K562 (cell line): ENCODE measurements around the gene KCP. TPM values are rescaled to one million over a fixed set of nuclear protein-coding genes. Genes with fewer than 3 reads are reported as not detected.
A peak's percentile ranks its signal among the peaks of the same experiment; 100 is the strongest.

Source experiments
- CHD4 ChIP-seq: fragments of 200-600 bp; sonication (generic); IDR thresholded peaks from 3 replicates; pipeline ENCODE4 v1.6.1; 2012; ENCODE audit warnings: low read depth, mild to moderate bottlenecking, mixed read lengths, low read length, inconsistent platforms; ENCODE audit not compliant: insufficient read depth, insufficient replicate concordance, poor library complexity, severe bottlenecking
- CTCF ChIP-seq, 3 experiments: IDR thresholded peaks in 2 of 3; conservative IDR thresholded peaks in 1 of 3; 2 replicates each; pipeline ENCODE4 v1.5.1; 2011 to 2012; ENCODE audit warnings: low read length in 3 of 3, mild to moderate bottlenecking in 3 of 3, control low read depth in 2 of 3, improper control_type of control experiment in 1 of 3, inconsistent platforms in 1 of 3, low read depth in 1 of 3, mixed read lengths in 1 of 3, moderate library complexity in 1 of 3; ENCODE audit not compliant: insufficient read depth in 2 of 3
- EP300 ChIP-seq: IDR thresholded peaks from 2 replicates; pipeline ENCODE4 v1.6.1; 2012; ENCODE audit warnings: low read length, improper control_type of control experiment
- FOXJ3 ChIP-seq: sonication (generic); formaldehyde crosslinking; IDR thresholded peaks from 2 replicates; pipeline ENCODE4 v1.4.0; 2020; ENCODE audit warnings: mild to moderate bottlenecking, missing genetic modification reagents
- HMBOX1 ChIP-seq: sonication (generic); IDR thresholded peaks from 2 replicates; pipeline ENCODE4 v1.6.1; 2016
- IRF9 ChIP-seq: fragments of 450-650 bp; IDR thresholded peaks from 2 replicates; pipeline ENCODE4 v1.6.1; 2016; ENCODE audit warnings: missing biosample characterization, missing genetic modification characterization
- JUND ChIP-seq, 2 experiments: IDR thresholded peaks; 2 replicates in 1 of 2; 3 replicates in 1 of 2; pipeline ENCODE4 v1.6.1; 2011; ENCODE audit warnings: borderline replicate concordance in 2 of 2, low read depth in 2 of 2, low read length in 2 of 2, improper control_type of control experiment in 1 of 2, missing biosample characterization in 1 of 2, missing genetic modification characterization in 1 of 2, missing genetic modification reagents in 1 of 2
- KAT2B ChIP-seq: IDR thresholded peaks from one replicate; pipeline ENCODE4 v1.6.1; 2012; ENCODE audit warnings: low read depth, mild to moderate bottlenecking, control low read depth, inconsistent platforms, low read length, moderate library complexity
- MECOM ChIP-seq: fragments of 250-450 bp; sonication (Bioruptor Pico); IDR thresholded peaks from 2 replicates; pipeline ENCODE4 v1.8.0; 2022; ENCODE audit warnings: inconsistent platforms
- MLX ChIP-seq, 2 experiments: fragments of 450-650 bp in 1 of 2; sonication (generic) in 1 of 2; formaldehyde crosslinking; conservative IDR thresholded peaks; 2 replicates each; pipeline versions ENCODE4 v1.4.0 to v1.8.1; 2020 to 2022; ENCODE audit warnings: mild to moderate bottlenecking in 1 of 2, missing genetic modification reagents in 1 of 2
- PHF8 ChIP-seq: fragments of 200-600 bp; sonication (generic); IDR thresholded peaks from 2 replicates; pipeline ENCODE4 v1.6.1; 2012; ENCODE audit warnings: mixed run types, mild to moderate bottlenecking, inconsistent platforms, low read length, moderate library complexity, borderline replicate concordance
- POLR2AphosphoS2 ChIP-seq: IDR thresholded peaks from 2 replicates; pipeline ENCODE4 v1.6.1; 2012; ENCODE audit warnings: low read length, improper control_type of control experiment
- RHOXF2B ChIP-seq: fragments of 250-450 bp; sonication (Bioruptor Pico); conservative IDR thresholded peaks from 2 replicates; pipeline ENCODE4 v1.5.1; 2021
- SMARCB1 ChIP-seq: IDR thresholded peaks from 2 replicates; pipeline ENCODE4 v1.6.1; 2011; ENCODE audit warnings: improper control_type of control experiment, low read depth; ENCODE audit not compliant: insufficient read length
- U2AF1 ChIP-seq: fragments of 200-400 bp; formaldehyde crosslinking; optimal IDR thresholded peaks from 2 replicates; pipeline ENCODE3; 2017; ENCODE audit warnings: mild to moderate bottlenecking, low read depth, low read length, moderate library complexity
- ZNF398 ChIP-seq: fragments of 250-450 bp; sonication (Bioruptor Pico); IDR thresholded peaks from 2 replicates; pipeline ENCODE4 v1.8.0; 2021; ENCODE audit warnings: moderate library complexity, mild to moderate bottlenecking, inconsistent platforms
- ZNF41 ChIP-seq: fragments of 250-450 bp; sonication (Bioruptor Pico); conservative IDR thresholded peaks from 2 replicates; pipeline ENCODE4 v1.4.0; 2020; ENCODE audit warnings: mild to moderate bottlenecking
- ZNF644 ChIP-seq: fragments of 200-800 bp; sonication (Bioruptor generic); IDR thresholded peaks from 2 replicates; pipeline ENCODE4 v1.6.1; 2016; ENCODE audit warnings: low read depth, missing genetic modification characterization, missing compliant biosample characterization
- polyA plus RNA-seq, 8 experiments: library from polyadenylated mRNA; depleted of rRNA in 4 of 8; stranded (reverse) in 5 of 8; unstranded in 3 of 8; fragments of >200 nt; fragmentation: Nextera tagmentation in 2 of 8; fragmentation: Illumina TruSeq in 1 of 8; extraction: Ambion mirVana in 2 of 8; extraction: Trizol in 1 of 8; gene quantifications; 2 replicates each; pipeline versions ENCODE4 v1.2.1 to v1.2.3, GENCODE V29; 2011 to 2014; ENCODE audit warnings: inconsistent platforms in 1 of 8, missing spikeins in 1 of 8
- total RNA-seq, 7 experiments: library from RNA; depleted of rRNA in 6 of 7; stranded (reverse); fragments of >200 nt in 6 of 7; fragmentation: Illumina TruSeq in 2 of 7; extraction: Trizol in 2 of 7; gene quantifications; 2 replicates each; pipeline versions ENCODE4 v1.2.1 to v1.2.3, GENCODE V29; 2011 to 2021; ENCODE audit warnings: low replicate concordance in 1 of 7

KCP gene
- total and polyA plus RNA-seq, 9 of the 15 experiments (the other 6 are each of a cell fraction or from before 2014, with no cell fraction given) = 0.06 to 0.17 (median 0.12) TPM; not detected in 3

GRCh38 chr7:128860158-128861073 lies 50.1 kb downstream of the KCP start (continued):
- TF ChIP-seq CTCF (IDR thresholded peaks at IDR 0.05 in 2 of 3, conservative IDR thresholded peaks at IDR 0.05 in 1 of 3; ENCODE audit: insufficient read depth in 2 of 3, low read depth in 1 of 3, low read length in 3 of 3) (peak; percentile 60 to 70 (median 67)), MLX (CRISPR knock-in tag; conservative IDR thresholded peaks at IDR 0.05) (0 out of 4 replicates have a peak, but pooled peaks of 1 of the 2 experiments have one; percentile 59), PHF8 (no peak; the same call in 1 of the 2 replicates), U2AF1 (no peak), ZNF41 (CRISPR knock-in tag) (no peak; the same call in none of the 2 replicates), FOXJ3 (no peak), HMBOX1 (no peak; the same call in 1 of the 2 replicates), SMARCB1 (no peak), ZNF398 (CRISPR knock-in tag) (no peak), POLR2AphosphoS2 (no peak; the same call in 1 of the 2 replicates), JUND (IDR thresholded peaks at IDR 0.05; ENCODE audit: borderline replicate concordance, low read depth, low read length) (peak; percentile 67), JUND (tag; IDR thresholded peaks at IDR 0.05; ENCODE audit: borderline replicate concordance, low read depth, low read length) (peak; percentile 35; the same call in 1 of the 3 replicates), IRF9 (0 out of 2 replicates have a peak, but pooled peaks have one; percentile 13), KAT2B (no peak), CHD4 (no peak), MECOM (CRISPR knock-in tag) (peak; percentile 56; the same call in 1 of the 2 replicates), EP300 (peak; percentile 84), RHOXF2B (0 out of 2 replicates have a peak, but pooled peaks have one; percentile 53), ZNF644 (tag) (no peak)
